ENCODE results near the gene METTL26. TPM values are rescaled to one million over a fixed set of nuclear protein-coding genes. Genes with fewer than 3 reads are reported as not detected.

METTL26 gene
- total and polyA plus RNA-seq, 2 of the 8 experiments (the other 6 are each of a cell fraction or from before 2014, with no cell fraction given) = 100 to 186 TPM

DNA sequence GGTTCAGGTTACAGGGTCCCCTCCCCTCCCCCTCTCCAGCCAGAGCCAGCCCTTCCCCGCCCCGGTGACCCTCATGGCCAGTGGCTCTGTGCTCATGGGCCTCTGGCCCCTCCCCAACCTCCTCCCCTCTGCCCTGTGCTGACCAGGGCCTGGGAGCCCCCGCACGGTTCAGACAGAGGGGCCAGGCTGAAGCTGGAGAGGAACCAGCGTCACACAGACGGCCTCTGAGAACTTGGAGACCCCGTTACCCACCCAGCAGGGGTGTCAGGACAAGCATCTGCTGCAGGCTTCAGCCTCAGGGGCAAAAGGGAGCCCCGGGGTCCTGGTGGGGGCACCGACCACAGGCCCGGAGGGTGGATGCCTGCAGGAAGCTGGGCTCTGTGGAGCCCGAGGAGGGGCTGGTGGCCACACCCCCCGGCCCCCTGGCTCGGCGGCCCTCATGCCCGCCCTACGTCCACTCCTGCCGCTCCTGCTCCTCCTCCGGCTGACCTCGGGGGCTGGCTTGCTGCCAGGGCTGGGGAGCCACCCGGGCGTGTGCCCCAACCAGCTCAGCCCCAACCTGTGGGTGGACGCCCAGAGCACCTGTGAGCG is 5.2 kb downstream of the METTL26 start, which contains the start of gene WFIKKN1 (continued):
- TF ChIP-seq RNF2 (IDR thresholded peaks at IDR 0.05; ENCODE audit: borderline replicate concordance, low read depth, low read length, missing control alignments, poor library complexity, severe bottlenecking) (no peak), SIN3A (conservative IDR thresholded peaks at IDR 0.05 in 1 of 2, IDR thresholded peaks at IDR 0.05 in 1 of 2; ENCODE audit: low read depth in 1 of 2, low read length in 2 of 2) (peak in 1 of 2 experiments; percentile 53; a peak in 1 of 4 replicates), SP4 (IDR thresholded peaks at IDR 0.05; ENCODE audit: low read length) (no peak)

All from H1 (cell line).